ENCODE measurements around the gene ITCH.
"Not testable (repeated sequence)": the region's sequence is repeated elsewhere in the genome, so short reads cannot be mapped to it uniquely, and the experiment has no call there.

DNA sequence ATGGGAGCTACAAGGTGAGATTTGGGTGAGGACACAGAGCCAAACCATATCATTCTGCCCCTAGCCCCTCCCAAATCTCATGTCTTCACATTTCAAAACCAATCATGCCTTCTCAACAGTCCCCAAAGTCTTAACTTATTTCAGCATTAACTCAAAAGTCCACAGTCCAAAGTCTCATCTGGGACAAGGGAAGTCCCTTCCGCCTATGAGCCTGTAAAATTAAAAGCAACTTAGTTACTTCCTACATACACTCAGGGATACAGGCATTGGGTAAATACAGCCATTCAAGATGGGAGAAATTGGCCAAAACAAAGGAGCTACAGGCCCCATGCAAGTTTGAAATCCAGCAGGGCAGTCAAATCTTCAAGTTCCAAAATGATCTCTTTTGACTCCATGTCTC lies 119.1 kb downstream of the ITCH start:
- TF ChIP-seq, protein P1, sequence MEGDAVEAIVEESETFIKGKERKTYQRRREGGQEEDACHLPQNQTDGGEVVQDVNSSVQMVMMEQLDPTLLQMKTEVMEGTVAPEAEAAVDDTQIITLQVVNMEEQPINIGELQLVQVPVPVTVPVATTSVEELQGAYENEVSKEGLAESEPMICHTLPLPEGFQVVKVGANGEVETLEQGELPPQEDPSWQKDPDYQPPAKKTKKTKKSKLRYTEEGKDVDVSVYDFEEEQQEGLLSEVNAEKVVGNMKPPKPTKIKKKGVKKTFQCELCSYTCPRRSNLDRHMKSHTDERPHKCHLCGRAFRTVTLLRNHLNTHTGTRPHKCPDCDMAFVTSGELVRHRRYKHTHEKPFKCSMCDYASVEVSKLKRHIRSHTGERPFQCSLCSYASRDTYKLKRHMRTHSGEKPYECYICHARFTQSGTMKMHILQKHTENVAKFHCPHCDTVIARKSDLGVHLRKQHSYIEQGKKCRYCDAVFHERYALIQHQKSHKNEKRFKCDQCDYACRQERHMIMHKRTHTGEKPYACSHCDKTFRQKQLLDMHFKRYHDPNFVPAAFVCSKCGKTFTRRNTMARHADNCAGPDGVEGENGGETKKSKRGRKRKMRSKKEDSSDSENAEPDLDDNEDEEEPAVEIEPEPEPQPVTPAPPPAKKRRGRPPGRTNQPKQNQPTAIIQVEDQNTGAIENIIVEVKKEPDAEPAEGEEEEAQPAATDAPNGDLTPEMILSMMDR (IDR thresholded peaks at IDR 0.05) = not testable (repeated sequence)
- TF ChIP-seq POLR2A (IDR thresholded peaks at IDR 0.05) = not testable (repeated sequence)

Measured in body of pancreas (tissue), 4 donors.